K562 (cell line): ENCODE results near the gene TERC. TPM values are rescaled to one million over a fixed set of nuclear protein-coding genes. Genes with fewer than 3 reads are reported as not detected.

ENCODE experiments used
- BRCA1 ChIP-seq, 2 experiments: fragments of 450-650 bp in 1 of 2; sonication (generic) in 1 of 2; formaldehyde crosslinking in 1 of 2; IDR thresholded peaks; 2 replicates each; pipeline versions ENCODE4 v1.5.0 to v1.6.1; 2017 to 2020; ENCODE audit warnings: mild to moderate bottlenecking in 1 of 2, missing genetic modification reagents in 1 of 2
- BRD9 ChIP-seq: fragments of 450-650 bp; IDR thresholded peaks from 2 replicates; pipeline ENCODE4 v1.6.1; 2018; ENCODE audit warnings: low read depth; ENCODE audit not compliant: partially characterized antibody
- CBX1 ChIP-seq: sonication (generic); IDR thresholded peaks from 2 replicates; pipeline ENCODE4 v1.6.1; 2016; ENCODE audit warnings: antibody characterized with exemption, low read depth, mild to moderate bottlenecking
- FOXA1 ChIP-seq: fragments of 450-650 bp; IDR thresholded peaks from 2 replicates; pipeline ENCODE4 v1.6.1; 2016; ENCODE audit warnings: mild to moderate bottlenecking, borderline replicate concordance
- HOMEZ ChIP-seq: fragments of 250-450 bp; sonication (Bioruptor Pico); IDR thresholded peaks from 2 replicates; pipeline ENCODE4 v1.4.0; 2020; ENCODE audit warnings: mild to moderate bottlenecking, moderate library complexity
- MITF ChIP-seq: IDR thresholded peaks from 2 replicates; pipeline ENCODE4 v1.6.1; 2014; ENCODE audit warnings: antibody characterized with exemption
- NCOR1 ChIP-seq: fragments of 450-650 bp; IDR thresholded peaks from 2 replicates; pipeline ENCODE4 v1.6.1; 2016; ENCODE audit warnings: mild to moderate bottlenecking, moderate library complexity
- NFIC ChIP-seq: fragments of 450-650 bp; IDR thresholded peaks from 2 replicates; pipeline ENCODE4 v1.6.1; 2017; ENCODE audit warnings: mild to moderate bottlenecking, inconsistent platforms
- PRMT5 ChIP-seq: sonication (generic); formaldehyde crosslinking; IDR thresholded peaks from 2 replicates; pipeline ENCODE4 v1.5.0; 2020; ENCODE audit warnings: missing genetic modification reagents
- RBM34 ChIP-seq: fragments of 200-400 bp; formaldehyde crosslinking; IDR thresholded peaks from 2 replicates; pipeline ENCODE4 v1.6.1; 2018; ENCODE audit warnings: low read length, borderline replicate concordance; ENCODE audit not compliant: insufficient read depth
- SAP30 ChIP-seq: fragments of 200-600 bp; sonication (generic); IDR thresholded peaks from 2 replicates; pipeline ENCODE4 v1.6.1; 2012; ENCODE audit warnings: borderline replicate concordance, low read depth, mild to moderate bottlenecking, moderate library complexity, low read length, control low read depth, inconsistent platforms; ENCODE audit not compliant: insufficient read depth, poor library complexity, severe bottlenecking
- SREBF1 ChIP-seq: fragments of 150-350 bp; IDR thresholded peaks from 2 replicates; pipeline ENCODE4 v1.6.1; 2014; ENCODE audit warnings: antibody characterized with exemption, low read depth, low read length, borderline replicate concordance
- SREBF2 ChIP-seq: sonication (generic); formaldehyde crosslinking; IDR thresholded peaks from 2 replicates; pipeline ENCODE4 v1.4.0; 2020; ENCODE audit warnings: mild to moderate bottlenecking, missing genetic modification reagents
- SRF ChIP-seq, 2 experiments: fragments of 250-450, 450-650 bp in 1 of 2; sonication (Bioruptor Pico) in 1 of 2; sonication (generic) in 1 of 2; formaldehyde crosslinking; IDR thresholded peaks; 2 replicates each; pipeline versions ENCODE4 v1.5.0 to v1.5.1; 2020 to 2022; ENCODE audit warnings: mild to moderate bottlenecking in 1 of 2, missing genetic modification reagents in 1 of 2
- TEAD4 ChIP-seq, 2 experiments: sonication (generic) in 1 of 2; formaldehyde crosslinking in 1 of 2; IDR thresholded peaks; 2 replicates each; pipeline versions ENCODE4 v1.6.1 to v1.8.0; 2012 to 2022; ENCODE audit warnings: borderline replicate concordance in 1 of 2, inconsistent platforms in 1 of 2, low read length in 1 of 2, mild to moderate bottlenecking in 1 of 2, missing genetic modification reagents in 1 of 2
- TRIM28 ChIP-seq: fragments of 450-650 bp; IDR thresholded peaks from 2 replicates; pipeline ENCODE4 v1.6.1; 2017
- ZBTB26 ChIP-seq: fragments of 450-650 bp; formaldehyde crosslinking; IDR thresholded peaks from 2 replicates; pipeline ENCODE4 v1.4.0; 2022; ENCODE audit warnings: missing genetic modification characterization
- ZBTB43 ChIP-seq: sonication (generic); formaldehyde crosslinking; IDR thresholded peaks from 2 replicates; pipeline ENCODE4 v1.8.0; 2023; ENCODE audit warnings: mild to moderate bottlenecking, missing genetic modification reagents
- ZNF436 ChIP-seq: fragments of 250-450, 450-650 bp; sonication (Bioruptor Pico); formaldehyde crosslinking; IDR thresholded peaks from 2 replicates; pipeline ENCODE4 v1.7.0; 2020; ENCODE audit warnings: mild to moderate bottlenecking
- ZNF589 ChIP-seq: fragments of 200-800 bp; sonication (Bioruptor generic); IDR thresholded peaks from 2 replicates; pipeline ENCODE4 v1.6.1; 2016; ENCODE audit warnings: low read depth, missing genetic modification characterization, missing compliant biosample characterization
- ZNF644 ChIP-seq: fragments of 200-800 bp; sonication (Bioruptor generic); IDR thresholded peaks from 2 replicates; pipeline ENCODE4 v1.6.1; 2016; ENCODE audit warnings: low read depth, missing genetic modification characterization, missing compliant biosample characterization
- polyA plus RNA-seq, 8 experiments: library from polyadenylated mRNA; depleted of rRNA in 4 of 8; stranded (reverse) in 5 of 8; unstranded in 3 of 8; fragments of >200 nt; fragmentation: Nextera tagmentation in 2 of 8; fragmentation: Illumina TruSeq in 1 of 8; extraction: Ambion mirVana in 2 of 8; extraction: Trizol in 1 of 8; gene quantifications; 2 replicates each; pipeline versions ENCODE4 v1.2.1 to v1.2.3, GENCODE V29; 2011 to 2014; ENCODE audit warnings: inconsistent platforms in 1 of 8, missing spikeins in 1 of 8
- total RNA-seq, 7 experiments: library from RNA; depleted of rRNA in 6 of 7; stranded (reverse); fragments of >200 nt in 6 of 7; fragmentation: Illumina TruSeq in 2 of 7; extraction: Trizol in 2 of 7; gene quantifications; 2 replicates each; pipeline versions ENCODE4 v1.2.1 to v1.2.3, GENCODE V29; 2011 to 2021; ENCODE audit warnings: low replicate concordance in 1 of 7

Gene TERC
- total and polyA plus RNA-seq, 9 of the 15 experiments (the other 6 are each of a cell fraction or from before 2014, with no cell fraction given): 0.77 to 234 (median 27.9) TPM; not detected in 3

GRCh38 chr3:169764882-169765612 lies at the start of gene TERC (continued):
- 0 out of 2 replicates have a peak, but pooled peaks have one; percentile 28 for TF ChIP-seq ZBTB26 (CRISPR knock-in tag)
- TF ChIP-seq PRMT5 (CRISPR knock-in tag): no peak
- no peak for TF ChIP-seq RBM34
- no peak for TF ChIP-seq SREBF1
- TF ChIP-seq NCOR1: no peak
- TF ChIP-seq CBX1: peak; percentile 92
- no peak for TF ChIP-seq ZBTB43 (CRISPR knock-in tag)
- 0 out of 2 replicates have a peak, but pooled peaks have one; percentile 63 for TF ChIP-seq ZNF589 (CRISPR knock-in tag)
- TF ChIP-seq NFIC: peak; percentile 31; the same call in 1 of the 2 replicates
- TF ChIP-seq SAP30: no peak
- TF ChIP-seq ZNF644 (tag): peak; percentile 34; the same call in 1 of the 2 replicates
- no peak for TF ChIP-seq BRCA1 (IDR thresholded peaks at IDR 0.05)
- no peak for TF ChIP-seq BRCA1 (CRISPR knock-in tag; IDR thresholded peaks at IDR 0.05)
- TF ChIP-seq FOXA1: no peak
- TF ChIP-seq SREBF2 (CRISPR knock-in tag): no peak
- TF ChIP-seq MITF: no peak
- TF ChIP-seq BRD9: no peak
- peak in 1 of 2 experiments; percentile 49; a peak in 1 of 4 replicates for TF ChIP-seq SRF (CRISPR knock-in tag; IDR thresholded peaks at IDR 0.05)
- 0 out of 2 replicates have a peak, but pooled peaks have one; percentile 8 for TF ChIP-seq TEAD4 (IDR thresholded peaks at IDR 0.05; ENCODE audit: low read length)
- no peak for TF ChIP-seq TEAD4 (CRISPR knock-in tag; IDR thresholded peaks at IDR 0.05; ENCODE audit: borderline replicate concordance)
- TF ChIP-seq HOMEZ: 0 out of 2 replicates have a peak, but pooled peaks have one; percentile 8
- no peak for TF ChIP-seq TRIM28
- peak; percentile 70; the same call in 1 of the 2 replicates for TF ChIP-seq ZNF436 (CRISPR knock-in tag)
